HepG2 (cell line): ENCODE measurements around the gene LRRN3.

Experiments used
- ZNF432 ChIP-seq: sonication (generic); formaldehyde crosslinking; IDR thresholded peaks from 2 replicates; pipeline ENCODE4 v1.5.0; 2020; ENCODE audit warnings: missing genetic modification reagents, mild to moderate bottlenecking, borderline replicate concordance
- TF ChIP-seq, protein P1 (sequence below): sonication (generic); formaldehyde crosslinking; IDR thresholded peaks from 2 replicates; pipeline ENCODE4 v1.5.0; 2020; ENCODE audit warnings: mild to moderate bottlenecking, missing genetic modification reagents, moderate library complexity

DNA sequence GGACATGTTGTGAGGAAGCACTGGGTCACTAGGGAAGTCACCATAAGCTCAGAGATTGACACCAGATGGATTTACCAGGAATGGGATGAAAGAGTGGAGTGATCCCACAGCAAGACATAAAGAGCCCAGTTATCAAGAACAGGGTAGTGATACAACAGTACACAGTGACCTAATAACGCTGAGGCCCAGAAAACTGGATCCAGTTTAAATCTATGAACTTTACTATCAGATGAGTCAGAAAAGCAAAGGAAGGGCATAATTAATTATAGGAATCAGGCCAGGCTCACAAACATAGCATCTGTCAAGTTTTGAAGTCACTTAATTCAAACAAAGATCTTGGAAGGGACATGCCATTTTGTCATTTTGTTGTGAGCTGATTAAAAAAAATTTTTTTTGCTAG lies 73.5 kb downstream of the LRRN3 start:
- TF ChIP-seq, protein P1, sequence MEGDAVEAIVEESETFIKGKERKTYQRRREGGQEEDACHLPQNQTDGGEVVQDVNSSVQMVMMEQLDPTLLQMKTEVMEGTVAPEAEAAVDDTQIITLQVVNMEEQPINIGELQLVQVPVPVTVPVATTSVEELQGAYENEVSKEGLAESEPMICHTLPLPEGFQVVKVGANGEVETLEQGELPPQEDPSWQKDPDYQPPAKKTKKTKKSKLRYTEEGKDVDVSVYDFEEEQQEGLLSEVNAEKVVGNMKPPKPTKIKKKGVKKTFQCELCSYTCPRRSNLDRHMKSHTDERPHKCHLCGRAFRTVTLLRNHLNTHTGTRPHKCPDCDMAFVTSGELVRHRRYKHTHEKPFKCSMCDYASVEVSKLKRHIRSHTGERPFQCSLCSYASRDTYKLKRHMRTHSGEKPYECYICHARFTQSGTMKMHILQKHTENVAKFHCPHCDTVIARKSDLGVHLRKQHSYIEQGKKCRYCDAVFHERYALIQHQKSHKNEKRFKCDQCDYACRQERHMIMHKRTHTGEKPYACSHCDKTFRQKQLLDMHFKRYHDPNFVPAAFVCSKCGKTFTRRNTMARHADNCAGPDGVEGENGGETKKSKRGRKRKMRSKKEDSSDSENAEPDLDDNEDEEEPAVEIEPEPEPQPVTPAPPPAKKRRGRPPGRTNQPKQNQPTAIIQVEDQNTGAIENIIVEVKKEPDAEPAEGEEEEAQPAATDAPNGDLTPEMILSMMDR (CRISPR knock-in tag), result no peak
- no peak for TF ChIP-seq ZNF432 (CRISPR knock-in tag)
